Measurements from ENCODE around the gene GHR. TPM values are rescaled to one million over a fixed set of nuclear protein-coding genes. Genes with fewer than 3 reads are reported as not detected.

The GHR gene
- total RNA-seq, 4 donors from 2014 or later = 2.0 to 6.0 (median 3.8) TPM

- peaks cover 0 to 8% (median 7%) of the 10 kb centered on the region in 3 donors for H3K9me3 ChIP-seq
- H3K27ac ChIP-seq = no peak overlapping the region
- DNase-seq = no peak
- WGBS, 2 donors = 54 to 61% methylated on average over 5 of the region's 5 CpGs
- no peak for TF ChIP-seq CTCF (IDR thresholded peaks at IDR 0.05)
- no peak for TF ChIP-seq POLR2A (IDR thresholded peaks at IDR 0.05)
- no peak overlapping the region for H3K4me3 ChIP-seq
- H3K4me1 ChIP-seq = no peaks in the 10 kb centered on the region
- intact Hi-C loops (cut with DNase I) = no loop called here
- H3K36me3 ChIP-seq = no peaks in the 10 kb centered on the region
- no peaks in the 10 kb centered on the region for H3K27me3 ChIP-seq
These were observed 33.1 kb upstream of the GHR start for GRCh38 chr5:42390115-42390514.

GRCh38 chr5:42392917-42393316, 30.3 kb upstream of the GHR start:
- no peak for TF ChIP-seq CTCF (IDR thresholded peaks at IDR 0.05)
- TF ChIP-seq POLR2A (IDR thresholded peaks at IDR 0.05) = no peak
- 60% methylated on average over 2 of the region's 2 CpGs for WGBS, 2 donors
- Histone ChIP-seq H3K9me3 (peaks cover 0 to 8% (median 7%) of the 10 kb centered on the region in 3 donors), H3K27ac (no peak overlapping the region), H3K36me3 (no peaks in the 10 kb centered on the region), H3K4me3 (no peak overlapping the region), H3K4me1 (no peaks in the 10 kb centered on the region), H3K27me3 (no peaks in the 10 kb centered on the region)
- intact Hi-C loops (cut with DNase I) = no loop called here
- no peak for DNase-seq

- H3K36me3 ChIP-seq = no peaks in the 10 kb centered on the region
- intact Hi-C loops (cut with DNase I) = no loop called here
- H3K27ac ChIP-seq = no peak overlapping the region
- TF ChIP-seq POLR2A (IDR thresholded peaks at IDR 0.05) (no peak), CTCF (IDR thresholded peaks at IDR 0.05) (no peak)
- no peaks in the 10 kb centered on the region for H3K27me3 ChIP-seq
- peaks cover 0 to 8% (median 7%) of the 10 kb centered on the region in 3 donors for H3K9me3 ChIP-seq
- H3K4me1 ChIP-seq = peaks cover 0 to 5% (median 0%) of the 10 kb centered on the region in 3 donors
- DNase-seq = no peak
- WGBS, 2 donors = 60 to 74% methylated on average over 1 to 3 of the region's 5 CpGs
- no peak overlapping the region for H3K4me3 ChIP-seq
These were observed 27.1 kb upstream of the GHR start for GRCh38 chr5:42396111-42396510.

GRCh38 chr5:42397267-42397666, 26.0 kb upstream of the GHR start:
- WGBS, 2 donors = 74 to 90% methylated on average over 5 to 6 of the region's 8 CpGs

GRCh38 chr5:42399702-42400101, 23.5 kb upstream of the GHR start:
- intact Hi-C loops (cut with DNase I) = no loop called here
- Histone ChIP-seq H3K9me3 (no peaks in the 10 kb centered on the region), H3K27ac (no peak overlapping the region), H3K27me3 (no peaks in the 10 kb centered on the region), H3K4me1 (peaks cover 0 to 10% (median 0%) of the 10 kb centered on the region in 3 donors), H3K4me3 (no peak overlapping the region), H3K36me3 (no peaks in the 10 kb centered on the region)
- WGBS, 2 donors = 30 to 43% methylated on average over 2 of the region's 2 CpGs
- TF ChIP-seq CTCF (IDR thresholded peaks at IDR 0.05) (no peak), POLR2A (IDR thresholded peaks at IDR 0.05) (no peak)
- no peak for DNase-seq

More at GRCh38 chr5:42397267-42397666, 26.0 kb upstream of the GHR start:
- H3K4me1 ChIP-seq = peaks cover 0 to 5% (median 0%) of the 10 kb centered on the region in 3 donors
- no peak for DNase-seq
- H3K4me3 ChIP-seq = no peak overlapping the region
- no peaks in the 10 kb centered on the region for H3K27me3 ChIP-seq
- intact Hi-C loops (cut with DNase I) = no loop called here
- H3K27ac ChIP-seq = no peak overlapping the region
- no peak for TF ChIP-seq POLR2A (IDR thresholded peaks at IDR 0.05)
- TF ChIP-seq CTCF (IDR thresholded peaks at IDR 0.05) = no peak
- H3K9me3 ChIP-seq = peaks cover 0 to 8% (median 7%) of the 10 kb centered on the region in 3 donors
- H3K36me3 ChIP-seq = no peaks in the 10 kb centered on the region
